ENCODE data around the gene TBC1D14. TPM values are rescaled to one million over a fixed set of nuclear protein-coding genes. Genes with fewer than 3 reads are reported as not detected.
A peak's percentile ranks its signal among the peaks of the same experiment; 100 is the strongest.

Gene TBC1D14
- total RNA-seq, 1 experiment from 2014 or later, result 44.3 TPM

DNA sequence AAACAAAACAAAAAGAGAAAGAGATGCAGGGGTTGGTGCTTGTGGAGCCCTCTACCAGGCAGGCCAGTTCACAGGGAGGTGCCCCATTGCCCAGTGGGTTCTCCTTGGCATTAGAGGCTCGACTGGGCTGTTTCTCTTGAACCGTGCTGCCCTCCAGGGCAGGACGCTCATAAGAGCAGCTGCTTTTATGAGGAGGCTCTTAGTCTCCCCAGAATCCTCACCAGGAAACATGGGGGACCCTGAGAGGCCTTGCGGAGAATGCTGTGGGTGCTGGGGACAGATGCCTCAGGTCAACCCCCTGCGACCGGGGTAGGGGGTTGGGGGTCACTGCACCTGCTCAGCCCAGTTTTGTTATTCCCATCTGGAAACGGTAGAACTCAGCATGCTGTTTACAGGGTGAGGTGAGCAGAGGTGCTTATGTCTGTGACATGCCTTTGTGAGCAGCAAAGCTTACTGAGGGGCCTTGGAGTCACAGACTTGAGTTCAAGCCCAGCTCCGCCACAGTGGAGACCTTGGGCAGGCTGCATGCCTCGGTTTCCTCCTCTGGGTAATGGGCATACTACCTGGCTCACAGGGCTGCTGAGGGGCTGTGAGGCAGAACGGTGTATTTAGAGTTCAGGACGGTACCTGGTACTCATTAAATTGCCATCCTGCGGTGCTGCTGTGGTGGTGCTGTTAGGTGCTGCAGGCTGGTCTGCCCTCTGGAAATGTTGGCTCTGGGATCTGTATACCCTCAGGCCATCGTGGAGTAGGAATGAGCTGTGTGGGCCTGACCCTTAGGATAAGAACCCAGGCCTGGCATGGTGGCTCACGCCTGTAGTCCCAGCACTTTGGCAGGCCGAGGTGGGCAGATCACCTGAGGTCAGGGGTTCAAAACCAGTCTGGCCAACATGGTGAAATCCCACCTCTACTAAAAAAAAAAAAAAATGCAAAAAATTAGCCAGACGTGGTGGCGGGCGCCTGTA lies 5.7 kb downstream of the TBC1D14 start:
- Histone ChIP-seq H3K27me3 (replicated peaks; ENCODE audit: insufficient read depth, low read depth, low read length, poor library complexity) (no peaks in the 10 kb centered on the region), H3K27ac (ENCODE audit: low read depth, low read length, poor library complexity, severe bottlenecking) (no peak overlapping the region), H3K9me3 (ENCODE audit: low read depth, low read length, poor library complexity, severe bottlenecking) (no peaks in the 10 kb centered on the region), H3K36me3 (ENCODE audit: insufficient read depth, low read length, poor library complexity, severe bottlenecking) (no peaks in the 10 kb centered on the region), H3K4me1 (ENCODE audit: insufficient read depth, low read length, poor library complexity, severe bottlenecking) (peaks cover 32% of the 10 kb centered on the region), H3K4me3 (ENCODE audit: low read depth, low read length, poor library complexity, severe bottlenecking) (no peak overlapping the region)
- CTCF ChIA-PET, result interaction anchor here (0.7 kb wide), 1 partner anchor 536 kb away, joined by 3 read pairs; no protein-coding TSS in a partner anchor
- no TSS peak for BruUV-seq (replicated peaks)
- intact Hi-C loops (cut with micrococcal nuclease; ENCODE audit: unreplicated experiment), result no loop called here
- POLR2A ChIA-PET (ENCODE audit: low non-redundant PET), result no interaction called here
- no peak for DNase-seq (ENCODE audit: low spot score)
- TF ChIP-seq, protein P1, sequence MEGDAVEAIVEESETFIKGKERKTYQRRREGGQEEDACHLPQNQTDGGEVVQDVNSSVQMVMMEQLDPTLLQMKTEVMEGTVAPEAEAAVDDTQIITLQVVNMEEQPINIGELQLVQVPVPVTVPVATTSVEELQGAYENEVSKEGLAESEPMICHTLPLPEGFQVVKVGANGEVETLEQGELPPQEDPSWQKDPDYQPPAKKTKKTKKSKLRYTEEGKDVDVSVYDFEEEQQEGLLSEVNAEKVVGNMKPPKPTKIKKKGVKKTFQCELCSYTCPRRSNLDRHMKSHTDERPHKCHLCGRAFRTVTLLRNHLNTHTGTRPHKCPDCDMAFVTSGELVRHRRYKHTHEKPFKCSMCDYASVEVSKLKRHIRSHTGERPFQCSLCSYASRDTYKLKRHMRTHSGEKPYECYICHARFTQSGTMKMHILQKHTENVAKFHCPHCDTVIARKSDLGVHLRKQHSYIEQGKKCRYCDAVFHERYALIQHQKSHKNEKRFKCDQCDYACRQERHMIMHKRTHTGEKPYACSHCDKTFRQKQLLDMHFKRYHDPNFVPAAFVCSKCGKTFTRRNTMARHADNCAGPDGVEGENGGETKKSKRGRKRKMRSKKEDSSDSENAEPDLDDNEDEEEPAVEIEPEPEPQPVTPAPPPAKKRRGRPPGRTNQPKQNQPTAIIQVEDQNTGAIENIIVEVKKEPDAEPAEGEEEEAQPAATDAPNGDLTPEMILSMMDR (conservative IDR thresholded peaks at IDR 0.05; ENCODE audit: low read depth, low read length), result no peak
- TF ChIP-seq EZH2 (IDR thresholded peaks at IDR 0.05; ENCODE audit: borderline replicate concordance, low read depth, low read length, poor library complexity, severe bottlenecking), result no peak

DNA sequence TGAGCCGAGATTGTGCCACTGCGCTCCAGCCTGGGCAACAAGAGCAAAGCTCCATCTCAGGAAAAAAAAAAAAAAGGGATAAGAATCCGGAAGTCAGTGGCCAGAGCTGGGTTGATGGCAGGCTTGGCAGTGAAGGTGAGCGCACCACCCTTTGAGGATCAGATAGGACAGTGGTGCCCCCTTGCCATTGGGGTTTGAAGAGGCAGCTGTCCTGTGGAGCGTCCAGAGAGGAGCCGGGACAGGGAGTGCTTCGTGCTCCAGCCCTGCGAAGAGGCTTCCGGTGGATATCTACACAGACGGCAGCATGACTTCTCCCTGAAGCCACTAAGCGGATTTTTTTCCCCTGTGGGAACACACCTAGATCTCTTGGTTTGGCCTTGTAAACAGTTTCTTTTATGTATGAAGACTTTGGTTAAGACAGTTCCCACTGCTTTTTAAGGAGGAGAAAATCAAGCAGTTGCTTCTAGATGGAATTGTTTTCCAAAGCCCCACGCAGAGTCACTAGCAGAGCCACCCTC lies 6.5 kb downstream of the TBC1D14 start:
- no peaks in the 10 kb centered on the region for H3K36me3 ChIP-seq (ENCODE audit: insufficient read depth, low read length, poor library complexity, severe bottlenecking)
- no peaks in the 10 kb centered on the region for H3K27me3 ChIP-seq (replicated peaks; ENCODE audit: insufficient read depth, low read depth, low read length, poor library complexity)
- POLR2A ChIA-PET (ENCODE audit: low non-redundant PET), result no interaction called here
- no peak for DNase-seq (ENCODE audit: low spot score)
- H3K4me3 ChIP-seq (ENCODE audit: low read depth, low read length, poor library complexity, severe bottlenecking), result no peak overlapping the region
- intact Hi-C loops (cut with micrococcal nuclease; ENCODE audit: unreplicated experiment), result no loop called here
- CTCF ChIA-PET, result interaction anchor here (0.7 kb wide), 1 partner anchor 537 kb away, joined by 3 read pairs; no protein-coding TSS in a partner anchor
- peaks cover 29% of the 10 kb centered on the region for H3K4me1 ChIP-seq (ENCODE audit: insufficient read depth, low read length, poor library complexity, severe bottlenecking)
- no TSS peak for BruUV-seq (replicated peaks)
- H3K27ac ChIP-seq (ENCODE audit: low read depth, low read length, poor library complexity, severe bottlenecking), result no peak overlapping the region
- TF ChIP-seq, protein P1 (conservative IDR thresholded peaks at IDR 0.05; ENCODE audit: low read depth, low read length), result no peak
- no peak for TF ChIP-seq EZH2 (IDR thresholded peaks at IDR 0.05; ENCODE audit: borderline replicate concordance, low read depth, low read length, poor library complexity, severe bottlenecking)
- no peaks in the 10 kb centered on the region for H3K9me3 ChIP-seq (ENCODE audit: low read depth, low read length, poor library complexity, severe bottlenecking)

DNA sequence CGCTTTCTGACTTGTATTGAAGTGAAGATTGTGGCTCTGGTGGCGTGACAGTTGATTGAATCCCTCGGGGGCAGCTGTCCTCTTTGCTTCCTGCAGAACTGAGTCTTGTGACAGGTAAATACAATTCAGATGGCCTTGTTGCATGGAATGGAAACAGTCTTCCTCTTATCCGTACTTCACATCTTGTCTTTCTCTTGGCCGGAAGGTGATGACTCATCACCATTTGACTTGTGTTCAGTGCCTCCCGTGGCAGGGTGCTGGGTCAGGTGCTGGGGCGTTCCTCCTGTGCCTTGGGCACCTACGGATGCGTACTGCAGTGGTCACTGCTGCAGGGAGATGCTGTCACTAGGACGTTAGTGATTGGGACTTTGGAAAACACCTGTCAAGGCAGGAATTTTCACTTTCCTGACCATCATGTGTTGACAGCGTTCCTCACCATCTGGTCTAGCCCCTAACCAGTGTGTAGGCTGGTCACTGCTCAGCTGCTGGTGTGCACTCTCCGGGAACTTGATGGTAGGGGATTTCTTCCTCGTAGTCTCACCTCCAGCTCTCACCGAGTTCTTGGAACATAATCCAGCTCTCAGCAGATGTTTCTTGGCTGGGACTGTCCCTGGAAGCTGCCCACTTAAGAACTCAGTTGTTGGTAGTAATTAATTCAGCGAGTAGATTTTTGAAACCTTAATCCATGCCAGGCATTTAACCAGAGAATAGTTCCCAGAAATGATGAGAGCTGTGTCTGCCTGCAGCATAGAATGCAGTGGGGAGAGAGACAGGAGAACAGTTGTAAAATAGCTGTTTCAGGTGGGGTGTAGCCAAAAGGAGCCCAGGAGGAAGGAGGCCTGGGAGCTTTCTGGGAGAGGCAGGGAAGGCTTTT lies 7.2 kb downstream of the TBC1D14 start:
- no peak overlapping the region for H3K4me3 ChIP-seq (ENCODE audit: low read depth, low read length, poor library complexity, severe bottlenecking)
- TF ChIP-seq EZH2 (IDR thresholded peaks at IDR 0.05; ENCODE audit: borderline replicate concordance, low read depth, low read length, poor library complexity, severe bottlenecking), result no peak
- TF ChIP-seq, protein P1 (conservative IDR thresholded peaks at IDR 0.05; ENCODE audit: low read depth, low read length), result no peak
- no peaks in the 10 kb centered on the region for H3K36me3 ChIP-seq (ENCODE audit: insufficient read depth, low read length, poor library complexity, severe bottlenecking)
- H3K9me3 ChIP-seq (ENCODE audit: low read depth, low read length, poor library complexity, severe bottlenecking), result no peaks in the 10 kb centered on the region
- peaks cover 29% of the 10 kb centered on the region for H3K4me1 ChIP-seq (ENCODE audit: insufficient read depth, low read length, poor library complexity, severe bottlenecking)
- DNase-seq (ENCODE audit: low spot score), result peak; percentile 68
- peak overlapping the region; percentile 39 for H3K27ac ChIP-seq (ENCODE audit: low read depth, low read length, poor library complexity, severe bottlenecking)
- CTCF ChIA-PET, result no interaction called here
- POLR2A ChIA-PET (ENCODE audit: low non-redundant PET), result no interaction called here
- no TSS peak for BruUV-seq (replicated peaks)
- H3K27me3 ChIP-seq (replicated peaks; ENCODE audit: insufficient read depth, low read depth, low read length, poor library complexity), result no peaks in the 10 kb centered on the region
- intact Hi-C loops (cut with micrococcal nuclease; ENCODE audit: unreplicated experiment), result no loop called here
